Cardiac fibroblast (primary cell): ENCODE data around the gene PDE1A.

Experiments
- DNase-seq, 2 donors: peaks; one replicate each; pipeline versions ENCODE4 v3.0.0 to v3.0.0-alpha.2; 2010; ENCODE audit warnings: low read depth in 2 of 2
- H3K4me3 ChIP-seq, 2 donors: replicated peaks in 1 of 2; 1 replicate in 1 of 2; 2 replicates in 1 of 2; pipeline ENCODE4 v1.5.1; 2011; ENCODE audit warnings: low read depth in 2 of 2, low read length in 2 of 2, mild to moderate bottlenecking in 2 of 2, moderate library complexity in 1 of 2
- TF ChIP-seq, protein P1 (sequence below): IDR thresholded peaks from one replicate; pipeline ENCODE4 v1.5.1; 2011; ENCODE audit warnings: low read depth, mild to moderate bottlenecking, low read length, inconsistent platforms

PDE1A gene

GRCh38 chr2:182113334-182113733, 313.5 kb downstream of the PDE1A start:
- DNase-seq, result no peak
- H3K4me3 ChIP-seq, result no peak overlapping the region

GRCh38 chr2:182110347-182110746, 316.5 kb downstream of the PDE1A start:
- DNase-seq, result no peak
- TF ChIP-seq, protein P1, sequence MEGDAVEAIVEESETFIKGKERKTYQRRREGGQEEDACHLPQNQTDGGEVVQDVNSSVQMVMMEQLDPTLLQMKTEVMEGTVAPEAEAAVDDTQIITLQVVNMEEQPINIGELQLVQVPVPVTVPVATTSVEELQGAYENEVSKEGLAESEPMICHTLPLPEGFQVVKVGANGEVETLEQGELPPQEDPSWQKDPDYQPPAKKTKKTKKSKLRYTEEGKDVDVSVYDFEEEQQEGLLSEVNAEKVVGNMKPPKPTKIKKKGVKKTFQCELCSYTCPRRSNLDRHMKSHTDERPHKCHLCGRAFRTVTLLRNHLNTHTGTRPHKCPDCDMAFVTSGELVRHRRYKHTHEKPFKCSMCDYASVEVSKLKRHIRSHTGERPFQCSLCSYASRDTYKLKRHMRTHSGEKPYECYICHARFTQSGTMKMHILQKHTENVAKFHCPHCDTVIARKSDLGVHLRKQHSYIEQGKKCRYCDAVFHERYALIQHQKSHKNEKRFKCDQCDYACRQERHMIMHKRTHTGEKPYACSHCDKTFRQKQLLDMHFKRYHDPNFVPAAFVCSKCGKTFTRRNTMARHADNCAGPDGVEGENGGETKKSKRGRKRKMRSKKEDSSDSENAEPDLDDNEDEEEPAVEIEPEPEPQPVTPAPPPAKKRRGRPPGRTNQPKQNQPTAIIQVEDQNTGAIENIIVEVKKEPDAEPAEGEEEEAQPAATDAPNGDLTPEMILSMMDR, result no peak
- H3K4me3 ChIP-seq, result no peak overlapping the region

More at GRCh38 chr2:182113334-182113733, 313.5 kb downstream of the PDE1A start:
- TF ChIP-seq, protein P1, result no peak

DNA sequence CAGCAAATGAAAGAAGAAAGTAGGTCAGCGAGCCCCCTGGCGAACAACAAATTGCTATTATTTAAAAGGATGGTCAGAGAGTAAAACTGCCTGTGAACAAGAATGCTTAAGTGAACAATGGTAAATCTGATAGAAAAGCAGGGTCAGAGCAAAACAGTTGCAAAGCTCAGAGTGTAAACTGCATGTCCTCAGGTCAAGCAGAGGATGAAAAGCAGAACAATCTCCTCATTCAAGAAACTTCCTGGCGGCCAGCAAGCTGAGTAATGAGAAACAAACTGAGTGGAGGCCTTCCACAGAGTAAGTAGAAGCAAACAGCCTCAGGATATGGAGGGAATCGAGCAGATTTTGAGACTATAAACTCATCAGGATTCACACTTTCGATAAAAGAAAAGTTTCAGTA, 323.3 kb downstream of the PDE1A start:
- no peak for DNase-seq
- TF ChIP-seq, protein P1, result no peak
- no peak overlapping the region for H3K4me3 ChIP-seq

DNA sequence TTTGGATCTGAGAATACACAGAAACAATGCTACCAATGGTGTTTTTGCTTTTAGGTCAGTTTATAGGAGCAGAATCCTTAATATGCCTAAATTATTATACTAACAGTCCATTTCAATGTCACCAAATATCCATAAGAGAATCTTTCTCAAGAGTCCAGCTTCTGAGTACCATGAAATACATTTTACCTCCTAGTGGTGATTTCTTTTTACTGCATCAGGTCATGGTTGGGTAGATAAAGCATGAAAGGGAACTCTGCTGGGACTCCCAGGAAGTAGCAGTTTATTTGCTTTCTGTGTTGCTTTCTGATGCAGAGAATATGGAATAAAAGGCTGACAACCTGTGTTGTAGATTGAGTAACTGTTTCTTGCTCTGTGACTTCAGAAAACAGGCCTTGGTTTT, 325.6 kb downstream of the PDE1A start:
- TF ChIP-seq, protein P1, result peak; percentile 15
- DNase-seq, result peak in 1 of 2 donors; percentile 14
- no peak overlapping the region for H3K4me3 ChIP-seq

DNA sequence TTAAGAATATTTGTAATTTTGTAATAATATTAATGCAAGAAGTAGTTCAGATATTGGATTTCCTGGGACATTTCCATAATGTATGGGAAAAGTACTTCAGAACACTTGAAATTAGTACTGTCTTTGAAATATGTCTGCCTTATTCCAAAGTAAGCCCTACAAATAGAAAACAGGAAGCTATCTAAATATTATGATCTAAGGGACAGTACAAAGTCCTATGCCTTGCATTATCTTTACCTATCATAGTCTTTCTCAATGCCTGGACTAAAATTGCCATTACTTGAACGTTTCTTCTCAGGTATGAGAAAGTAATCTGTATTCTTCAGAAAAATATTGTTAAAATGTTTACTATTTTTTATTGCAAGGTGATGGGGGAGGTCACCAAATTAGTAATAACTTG, 328.2 kb downstream of the PDE1A start:
- no peak overlapping the region for H3K4me3 ChIP-seq
- TF ChIP-seq, protein P1, result no peak
- DNase-seq, result no peak

DNA sequence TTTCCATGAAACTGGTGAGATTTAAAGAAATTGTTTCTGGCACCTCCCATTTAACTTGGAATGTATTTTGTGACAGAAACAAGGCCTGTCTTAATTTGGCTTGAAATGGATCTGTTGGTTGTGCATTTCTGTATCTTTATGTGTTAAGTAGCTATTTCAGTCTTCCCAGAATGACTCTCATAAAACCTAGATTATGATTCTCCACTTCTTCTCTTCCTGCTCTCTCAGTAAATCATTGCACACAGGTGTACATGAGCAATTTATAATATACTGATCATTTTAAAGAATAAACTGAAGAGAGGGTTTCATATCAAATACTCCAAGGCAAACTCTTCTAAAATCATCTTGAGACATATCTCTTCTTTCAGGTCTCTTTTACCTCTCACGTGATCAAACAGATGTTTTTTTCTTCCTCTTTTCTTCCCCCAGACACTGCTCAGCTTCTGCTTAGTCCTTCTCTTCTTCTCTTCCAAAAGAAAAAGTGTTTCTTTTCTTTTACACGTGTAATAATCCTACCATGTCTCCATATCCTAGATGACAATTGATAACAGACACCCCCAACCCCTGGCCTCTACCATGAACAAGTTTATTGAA, 329.2 kb downstream of the PDE1A start:
- H3K4me3 ChIP-seq, result no peak overlapping the region
- DNase-seq, result no peak
- TF ChIP-seq, protein P1, result no peak

DNA sequence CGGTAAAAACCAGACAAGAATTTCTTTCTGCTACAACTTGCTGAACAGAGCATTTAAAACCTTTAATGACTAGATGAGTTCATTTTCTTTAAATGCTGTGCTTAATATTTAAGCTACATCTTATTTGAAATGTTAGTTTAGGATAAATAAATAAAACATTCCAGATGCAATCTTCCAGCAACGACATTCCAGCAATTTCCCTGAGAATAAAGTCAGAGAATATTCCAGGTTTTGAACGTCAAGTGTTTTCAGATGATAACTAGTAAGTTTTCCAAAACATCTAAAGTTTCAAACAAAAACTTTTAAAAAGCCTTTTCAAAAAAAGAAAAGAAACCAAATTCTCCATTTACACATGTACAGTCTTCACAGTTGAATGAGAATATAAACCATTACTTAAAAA, 336.4 kb downstream of the PDE1A start:
- TF ChIP-seq, protein P1, result no peak
- H3K4me3 ChIP-seq, result no peak overlapping the region
- DNase-seq, result no peak
